Measurements from ENCODE around the gene PMIS2. TPM values are rescaled to one million over a fixed set of nuclear protein-coding genes. Genes with fewer than 3 reads are reported as not detected.

Gene PMIS2
- total RNA-seq, result not detected

DNA sequence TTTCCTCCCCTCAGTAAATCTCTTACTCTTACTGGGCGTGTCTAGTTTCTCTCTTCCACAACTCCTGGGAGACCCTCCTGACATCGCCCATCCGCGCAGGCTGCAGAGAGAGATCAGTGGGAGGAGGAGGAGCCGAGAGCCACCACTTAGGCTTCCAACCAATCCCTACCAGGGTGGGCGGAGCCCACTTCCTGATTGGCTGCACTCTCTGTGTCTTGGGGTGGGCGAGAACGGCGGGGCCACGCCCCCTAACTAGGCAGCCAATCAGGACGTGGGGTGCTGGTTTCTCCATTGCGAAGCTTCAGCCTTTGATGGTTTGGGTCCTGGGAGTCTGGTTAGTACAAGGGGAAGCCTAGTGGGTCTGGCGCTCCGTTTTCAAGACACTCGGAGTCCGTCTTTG is at the start of gene PMIS2:
PMIS2 (plus strand) TSS at position 326 of the 400 bp plus-strand sequence. CDS start 87 bp downstream, outside the sequence.
- ChIA-PET POLR2A (no interaction called here), CTCF (interaction anchor here (0.7 kb wide), 1 partner anchor 162 kb away, joined by 3 read pairs; no protein-coding TSS in a partner anchor)

DNA sequence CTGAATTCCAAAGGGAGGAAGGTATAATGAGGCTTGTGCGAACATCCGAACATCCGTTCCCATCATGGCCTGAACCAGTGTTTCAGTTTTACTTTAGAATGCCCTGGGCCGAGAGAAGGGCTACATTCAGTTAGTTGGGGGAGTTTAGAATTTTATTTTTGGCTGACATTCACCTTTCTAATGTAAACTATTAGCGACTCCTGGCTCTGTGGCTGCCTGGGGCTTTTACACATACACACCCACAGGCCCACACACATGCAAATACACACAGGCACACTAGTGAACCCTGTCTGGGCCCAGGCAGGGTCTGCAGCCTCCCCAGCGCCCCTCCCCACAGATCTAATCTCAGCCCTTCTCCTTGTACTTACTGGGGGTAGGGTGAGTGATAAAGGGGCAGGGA is 46.7 kb upstream of the PMIS2 start:
- ChIA-PET POLR2A (no interaction called here), CTCF (interaction anchor here (0.5 kb wide), 1 partner anchor 58 kb away, joined by 4 read pairs; no protein-coding TSS in a partner anchor)

DNA sequence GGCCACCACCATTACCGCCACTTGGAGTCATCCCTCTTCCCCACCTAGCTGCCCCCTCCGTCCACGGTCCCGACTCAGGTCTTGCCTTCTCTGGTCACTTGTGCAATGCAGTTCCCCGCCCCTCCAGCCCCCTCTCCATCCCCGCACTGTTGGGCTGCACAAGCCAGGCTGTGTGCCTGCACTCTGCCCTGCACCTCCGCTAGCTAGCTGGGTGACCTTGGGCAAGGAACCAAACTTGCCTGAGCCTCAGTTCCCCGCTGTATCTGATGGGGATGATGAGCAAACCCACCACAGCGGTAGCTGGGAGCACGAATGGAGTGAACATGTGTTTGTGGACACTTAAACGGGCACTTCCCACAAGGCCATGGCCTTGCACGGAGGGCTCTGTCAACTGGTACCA is 46.1 kb upstream of the PMIS2 start:
- CTCF ChIA-PET, result no interaction called here

DNA sequence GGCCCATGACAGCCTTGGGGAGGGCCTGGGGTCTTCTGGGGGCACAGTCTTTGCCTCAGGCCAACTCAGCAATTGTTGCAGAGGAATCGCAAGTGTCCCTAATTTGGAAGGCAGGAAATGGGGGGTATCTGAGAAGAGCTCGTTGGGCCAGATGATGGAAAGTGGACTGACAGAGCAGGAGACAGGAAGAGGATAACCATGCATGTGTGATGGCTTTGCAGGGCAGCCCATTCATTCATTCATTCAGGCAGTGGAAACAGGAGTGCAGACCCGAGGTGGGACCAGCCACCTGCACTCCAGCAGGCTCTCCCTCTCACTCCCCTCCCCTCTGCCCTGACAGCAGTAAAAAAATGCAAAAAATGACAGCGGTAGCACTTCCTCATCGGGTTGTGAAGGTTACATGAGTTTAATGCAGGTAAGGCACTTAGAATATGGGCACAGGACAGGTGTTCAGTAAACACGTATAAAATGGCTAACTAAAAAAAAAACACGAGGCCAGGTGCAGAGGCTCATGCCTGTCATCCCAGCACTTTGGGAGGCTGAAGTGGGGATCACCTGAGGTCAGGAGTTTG is 45.5 kb upstream of the PMIS2 start:
- ChIA-PET CTCF (interaction anchor here (1.0 kb wide), 1 partner anchor 30 kb away, joined by 3 read pairs; no protein-coding TSS in a partner anchor), POLR2A (no interaction called here)

More for the DNA sequence above, 46.1 kb upstream of the PMIS2 start:
- POLR2A ChIA-PET, result no interaction called here

DNA sequence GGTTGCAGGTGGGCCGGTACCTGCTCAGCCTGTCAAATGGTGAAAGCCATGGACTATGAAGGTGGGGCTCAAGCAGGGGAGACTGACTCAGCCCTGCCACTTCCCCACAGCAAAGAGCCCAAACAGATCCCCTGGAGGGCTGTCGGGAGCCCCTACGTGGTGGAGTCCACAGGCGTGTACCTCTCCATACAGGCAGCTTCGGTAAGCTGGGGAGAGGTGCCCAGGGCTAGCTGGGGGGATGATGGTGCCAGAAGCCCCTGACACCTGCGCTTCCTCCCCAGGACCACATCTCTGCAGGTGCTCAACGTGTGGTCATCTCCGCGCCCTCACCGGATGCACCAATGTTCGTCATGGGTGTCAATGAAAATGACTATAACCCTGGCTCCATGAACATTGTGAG is 43.8 kb upstream of the PMIS2 start:
- POLR2A ChIA-PET, result no interaction called here

DNA sequence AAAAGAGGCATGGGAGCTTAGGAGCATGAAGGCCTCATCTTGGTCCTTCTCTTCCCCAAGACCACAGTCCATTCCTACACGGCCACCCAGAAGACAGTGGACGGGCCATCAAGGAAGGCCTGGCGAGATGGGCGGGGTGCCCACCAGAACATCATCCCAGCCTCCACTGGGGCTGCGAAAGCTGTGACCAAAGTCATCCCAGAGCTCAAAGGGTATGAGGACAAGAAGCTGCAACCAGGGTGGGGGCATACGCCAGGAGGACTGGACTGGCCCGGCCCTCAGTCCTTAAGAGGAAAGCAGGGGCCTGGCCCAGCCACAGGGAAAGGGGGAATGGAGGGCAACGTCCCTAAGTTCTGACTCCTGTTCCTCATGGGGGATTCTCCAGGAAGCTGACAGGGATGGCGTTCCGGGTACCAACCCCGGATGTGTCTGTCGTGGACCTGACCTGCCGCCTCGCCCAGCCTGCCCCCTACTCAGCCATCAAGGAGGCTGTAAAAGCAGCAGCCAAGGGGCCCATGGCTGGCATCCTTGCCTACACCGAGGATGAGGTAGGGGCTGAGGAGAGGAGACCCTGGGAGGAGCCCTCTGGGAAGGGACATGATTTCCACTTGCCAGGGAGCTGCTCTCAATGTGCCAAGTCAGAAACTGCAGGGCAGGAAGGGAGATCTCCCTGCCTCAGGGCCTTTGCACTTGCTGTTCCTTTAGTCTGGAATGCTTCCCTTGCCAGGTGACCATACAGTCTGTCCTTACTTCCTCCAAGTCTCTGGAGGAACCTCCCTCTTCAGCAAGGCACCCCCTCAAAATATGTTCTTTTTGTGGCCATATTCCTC is 42.5 kb upstream of the PMIS2 start:
- POLR2A ChIA-PET, result interaction anchor here (1.1 to 1.7 kb wide), 2 partner anchors 9 to 69 kb away, joined by 5 to 7 read pairs; partner anchors contain the start of gene HAUS5
- CTCF ChIA-PET, result interaction anchor here (2.5 kb wide), 1 partner anchor 33 kb away, joined by 9 read pairs; no protein-coding TSS in a partner anchor

More for the DNA sequence above, 43.8 kb upstream of the PMIS2 start:
- CTCF ChIA-PET, result interaction anchor here (0.9 kb wide), 1 partner anchor 32 kb away, joined by 3 read pairs; no protein-coding TSS in a partner anchor

DNA sequence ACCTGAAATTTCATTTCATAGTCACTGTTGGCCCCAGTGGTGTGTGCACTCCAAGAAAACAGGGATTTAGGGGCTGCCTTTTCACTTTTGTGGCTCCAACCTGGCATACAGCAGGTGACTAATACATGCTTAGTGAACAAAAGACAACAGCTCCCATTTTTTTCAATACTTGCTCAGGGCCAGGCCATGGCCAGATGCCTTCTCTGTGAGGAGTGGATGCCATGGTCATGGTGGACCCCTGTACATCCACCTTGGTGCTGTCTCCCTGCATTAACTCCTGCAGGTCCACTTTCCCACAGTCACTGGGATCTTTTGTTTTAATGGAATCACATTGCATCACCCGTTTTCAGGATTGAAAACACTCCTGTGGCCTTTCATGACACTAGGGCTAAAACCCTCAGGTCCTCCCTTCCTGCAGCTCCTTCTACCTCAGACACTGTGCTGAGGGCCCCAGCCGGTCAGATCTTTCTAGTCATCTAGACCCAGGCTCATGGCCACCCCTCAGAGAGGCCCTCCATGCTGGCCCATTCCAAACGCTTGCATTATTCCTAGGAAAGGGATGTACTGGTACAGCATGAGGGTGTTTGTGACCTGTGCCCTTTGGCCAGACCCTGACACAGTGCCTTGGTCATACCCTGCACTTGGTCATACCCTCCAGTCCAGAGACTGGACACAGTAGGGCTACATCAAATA is 41.7 kb upstream of the PMIS2 start:
- POLR2A ChIA-PET, result interaction anchor here (0.6 to 1.7 kb wide), 5 partner anchors 10 to 570 kb away, joined by 3 to 7 read pairs (median 3); partner anchors contain the start of genes DMKN, HAUS5 and POLR2I
- CTCF ChIA-PET, result interaction anchor here (2.5 kb wide), 1 partner anchor 34 kb away, joined by 9 read pairs; no protein-coding TSS in a partner anchor

DNA sequence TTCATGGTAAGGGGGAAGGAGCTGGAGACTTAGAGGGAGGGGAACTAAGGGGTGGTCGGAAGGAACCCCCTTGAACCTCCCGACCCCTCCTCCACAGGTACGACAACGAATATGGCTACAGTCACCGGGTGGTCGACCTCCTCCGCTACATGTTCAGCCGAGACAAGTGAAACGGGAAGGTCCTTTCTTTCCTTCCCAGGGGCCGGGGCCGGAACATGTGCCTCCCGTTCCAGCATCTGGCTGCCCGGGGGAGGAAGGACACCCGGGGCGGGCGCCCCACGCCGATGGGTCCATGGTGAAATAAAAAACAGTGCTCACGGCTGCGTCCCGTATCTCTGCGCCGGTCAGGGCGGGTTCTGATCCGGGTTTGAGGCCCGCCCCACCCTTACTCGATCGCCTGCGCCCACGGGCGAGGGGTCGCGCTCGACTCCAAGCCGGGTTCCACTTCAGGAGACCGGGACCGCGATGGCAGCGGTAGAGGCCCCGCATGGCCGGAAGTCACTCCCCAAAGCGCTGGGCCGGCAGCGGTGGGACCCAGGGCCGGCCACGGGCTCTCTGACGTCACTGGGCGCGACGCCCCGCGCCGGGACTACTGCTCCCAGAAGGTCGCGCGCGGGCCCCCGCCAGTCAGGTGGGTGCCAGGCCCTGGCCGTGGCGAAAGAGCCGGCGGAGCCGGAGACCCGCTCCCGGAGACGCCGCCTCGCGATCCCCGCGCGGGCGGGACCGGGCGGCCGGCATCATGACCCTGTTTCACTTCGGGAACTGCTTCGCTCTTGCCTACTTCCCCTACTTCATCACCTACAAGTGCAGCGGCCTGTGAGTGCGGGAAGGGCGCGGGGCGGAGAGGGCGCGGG is 40.7 kb upstream of the PMIS2 start, which contains the start of gene TMEM147:
TMEM147 (plus strand) TSS at position 626 of the 854 bp plus-strand sequence; CDS start at position 740, 114 bp downstream.
- POLR2A ChIA-PET, result interaction anchor here (0.6 to 1.7 kb wide), 4 partner anchors 11 to 68 kb away, joined by 3 to 7 read pairs (median 4); partner anchors contain the start of genes DMKN and HAUS5
- CTCF ChIA-PET, result interaction anchor here (2.5 kb wide), 1 partner anchor 35 kb away, joined by 9 read pairs; no protein-coding TSS in a partner anchor

DNA sequence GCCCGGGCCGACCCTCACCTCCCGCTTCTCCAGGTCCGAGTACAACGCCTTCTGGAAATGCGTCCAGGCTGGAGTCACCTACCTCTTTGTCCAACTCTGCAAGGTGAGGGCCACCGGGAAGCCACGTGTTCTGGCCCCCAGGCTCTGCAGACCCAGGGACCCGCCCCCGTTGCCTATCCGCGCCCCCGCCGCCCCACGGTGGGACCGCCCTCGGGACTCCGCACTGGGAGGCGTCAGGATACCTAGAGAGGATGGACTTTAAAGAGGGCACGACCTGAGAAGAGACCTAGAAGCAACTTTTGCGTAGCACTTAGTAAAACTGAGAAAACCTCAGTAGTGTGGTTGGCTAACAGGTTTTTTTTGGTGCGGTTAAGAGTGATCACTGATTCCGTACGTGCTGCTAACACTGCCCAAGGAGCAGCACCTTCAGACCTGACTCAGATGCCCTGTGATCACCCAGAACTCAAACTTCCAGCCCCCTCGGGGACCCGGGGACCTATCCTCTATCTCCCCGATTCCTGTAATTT is 40.1 kb upstream of the PMIS2 start:
- POLR2A ChIA-PET, result no interaction called here
- CTCF ChIA-PET, result interaction anchor here (1.8 to 3.0 kb wide), 2 partner anchors 36 to 67 kb away, joined by 8 to 13 read pairs; partner anchors contain the start of gene HAUS5

DNA sequence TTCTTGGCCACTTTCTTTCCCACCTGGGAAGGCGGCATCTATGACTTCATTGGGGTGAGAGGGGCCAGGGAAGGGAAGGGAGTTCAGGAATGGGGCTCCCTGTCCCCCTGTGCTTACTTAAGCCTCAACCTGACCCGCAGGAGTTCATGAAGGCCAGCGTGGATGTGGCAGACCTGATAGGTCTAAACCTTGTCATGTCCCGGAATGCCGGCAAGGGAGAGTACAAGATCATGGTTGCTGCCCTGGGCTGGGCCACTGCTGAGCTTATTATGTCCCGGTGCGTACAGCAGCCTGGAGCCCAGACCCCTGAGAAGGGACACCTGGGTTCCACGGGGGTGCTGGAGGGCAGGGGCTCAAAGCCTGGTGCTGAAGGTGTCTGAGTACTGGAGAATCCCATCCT is 39.4 kb upstream of the PMIS2 start:
- POLR2A ChIA-PET, result interaction anchor here (0.6 to 1.0 kb wide), 2 partner anchors 33 to 865 kb away, joined by 3 read pairs; no protein-coding TSS in a partner anchor
- CTCF ChIA-PET, result interaction anchor here (1.8 to 3.2 kb wide), 3 partner anchors 36 to 66 kb away, joined by 8 to 13 read pairs (median 13); partner anchors contain the start of gene HAUS5

DNA sequence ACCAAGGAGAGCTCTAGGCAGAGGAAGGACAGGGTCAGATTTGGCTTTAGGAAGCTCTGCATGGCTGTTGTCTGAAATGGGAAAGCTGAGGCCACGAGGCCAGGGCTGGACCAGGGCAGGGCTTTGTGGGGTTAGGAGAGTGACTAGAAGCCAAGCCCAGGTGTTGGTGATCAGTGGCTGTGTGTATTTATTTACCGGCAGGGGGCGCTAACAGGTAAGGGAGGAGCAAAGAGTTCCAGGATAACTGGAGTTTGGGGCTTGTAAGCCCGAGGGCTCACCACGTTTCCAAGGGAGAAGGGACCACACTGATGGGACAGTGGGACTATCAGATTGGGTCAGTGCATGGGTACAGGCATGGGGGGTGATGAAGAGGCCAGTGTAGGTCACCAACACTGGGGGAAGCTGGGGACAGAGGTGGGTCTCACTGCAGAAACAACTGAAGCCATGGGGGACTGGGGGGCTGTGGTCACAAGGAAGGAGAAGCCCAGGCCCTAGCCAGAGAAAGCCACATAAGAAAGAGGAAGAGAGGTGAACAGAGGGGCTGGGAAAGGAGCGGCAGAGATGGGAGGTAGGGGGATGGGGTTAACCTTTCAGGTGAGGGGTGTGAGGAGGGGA is 36.7 kb upstream of the PMIS2 start:
- CTCF ChIA-PET, result interaction anchor here (0.6 to 3.2 kb wide), 13 partner anchors 8 to 1096 kb away, joined by 3 to 13 read pairs (median 4); partner anchors contain the start of genes DMKN, ETV2 and HAUS5
- POLR2A ChIA-PET, result interaction anchor here (1.1 kb wide), 1 partner anchor 99 kb away, joined by 3 read pairs; the partner anchor contains the start of gene COX6B1

DNA sequence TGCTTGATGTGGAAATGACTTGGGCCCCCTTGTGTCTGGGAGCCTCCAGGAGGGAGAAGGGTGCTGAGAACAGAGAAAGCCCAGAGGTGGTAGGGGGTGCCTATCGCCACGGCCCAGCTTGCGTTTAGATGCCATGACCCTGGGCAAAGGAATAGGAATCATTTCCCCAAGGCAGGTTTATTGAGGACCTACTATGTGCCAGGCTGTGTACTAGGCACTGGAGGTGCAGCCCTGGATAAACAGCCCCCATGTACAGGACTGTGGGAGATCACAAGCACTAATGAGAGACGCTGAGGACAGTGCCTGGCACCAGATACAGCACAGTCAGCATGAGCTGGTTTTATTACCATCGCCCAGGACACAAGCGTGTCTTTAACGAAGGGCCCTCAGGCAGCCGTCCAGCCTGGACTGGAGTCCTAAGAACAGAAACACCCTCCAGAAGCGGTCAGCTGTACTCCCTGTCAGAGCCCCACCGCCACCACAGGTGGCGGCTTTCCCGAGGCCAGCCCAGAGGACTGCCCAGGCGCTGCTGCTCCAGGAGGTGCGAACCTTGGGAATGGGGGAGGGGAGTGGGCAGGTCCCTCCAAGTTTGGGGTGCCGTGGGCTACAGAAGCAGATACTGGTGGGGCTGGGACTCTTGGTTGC is 36.0 kb upstream of the PMIS2 start:
- CTCF ChIA-PET, result interaction anchor here (0.6 to 3.2 kb wide), 9 partner anchors 7 to 1097 kb away, joined by 3 to 13 read pairs (median 4); partner anchors contain the start of gene DMKN
- POLR2A ChIA-PET, result interaction anchor here (1.1 kb wide), 1 partner anchor 98 kb away, joined by 3 read pairs; the partner anchor contains the start of gene COX6B1

DNA sequence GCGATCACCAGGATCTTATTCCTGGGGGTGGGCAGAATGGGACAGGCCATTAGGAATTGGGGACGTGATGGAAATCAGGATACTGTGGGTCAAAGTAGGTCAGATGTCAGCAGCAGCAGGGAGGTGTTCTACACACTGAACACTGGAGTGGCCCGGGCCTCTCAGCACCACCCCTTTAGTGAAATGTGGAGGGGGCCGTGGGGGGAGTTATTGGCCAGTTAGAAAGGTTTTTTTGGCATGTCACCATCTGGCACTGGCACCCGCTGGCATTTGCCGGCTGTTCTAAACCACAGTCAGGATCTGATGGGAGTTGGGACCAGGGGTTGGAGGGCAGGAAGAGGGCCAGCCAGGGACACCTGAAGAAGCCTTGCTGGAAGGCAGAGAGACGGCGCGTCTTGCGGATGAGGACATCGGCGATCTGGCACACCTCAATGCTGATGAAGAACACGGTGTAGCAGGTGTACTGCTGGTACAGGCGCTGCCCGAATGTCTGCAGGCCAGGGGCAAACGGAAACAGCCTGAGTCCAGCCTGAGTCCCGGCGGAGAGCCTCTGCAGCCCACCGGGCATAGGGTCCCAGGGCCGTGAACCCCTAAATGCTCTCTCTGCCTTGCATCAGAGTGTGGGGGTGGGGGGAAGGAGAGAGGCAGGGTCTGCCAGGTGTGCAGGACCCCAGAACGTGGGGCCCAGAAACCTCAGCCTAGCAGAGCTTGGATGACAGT is 34.7 kb upstream of the PMIS2 start:
- ChIA-PET POLR2A (no interaction called here), CTCF (interaction anchor here (1.7 kb wide), 1 partner anchor 41 kb away, joined by 4 read pairs; no protein-coding TSS in a partner anchor)

DNA sequence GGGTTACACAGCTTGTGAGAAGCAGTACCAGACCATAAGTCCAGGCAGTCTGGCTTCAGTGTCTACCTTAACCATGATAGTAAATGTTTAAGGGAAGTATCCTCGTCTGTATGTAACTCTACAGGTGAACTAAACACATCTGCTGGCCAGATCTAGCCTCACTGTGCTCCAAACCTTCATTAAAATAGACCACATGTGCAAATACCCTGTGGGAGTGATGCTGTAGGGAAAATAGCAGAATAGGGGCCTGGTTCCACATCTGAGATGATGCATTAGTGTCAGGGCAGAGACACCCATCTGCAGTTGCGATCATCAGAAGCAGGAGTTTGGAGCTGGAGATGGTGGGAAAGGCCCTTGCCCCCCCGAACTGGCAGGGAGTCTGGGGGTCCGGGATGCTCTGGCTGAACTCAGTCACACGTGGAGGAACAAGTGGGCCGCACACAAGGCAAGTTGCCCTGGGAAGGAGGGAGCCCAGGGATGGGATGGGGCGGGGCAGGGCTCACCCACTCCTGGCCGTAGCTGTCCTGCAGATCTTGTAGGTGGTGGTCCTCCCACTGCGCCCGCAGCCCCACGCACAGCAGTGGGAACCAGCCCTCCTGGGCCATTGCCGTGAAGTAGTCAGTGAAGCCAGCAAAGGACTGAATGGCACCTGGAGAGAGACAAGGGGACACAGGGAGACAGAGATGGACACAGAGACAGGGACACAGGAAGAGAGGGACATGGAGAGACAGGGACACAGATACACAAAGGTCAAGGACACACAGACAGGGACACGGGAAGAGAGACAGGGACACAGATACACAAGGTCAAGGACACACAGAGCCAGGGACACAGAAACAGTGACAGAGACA is 33.2 kb upstream of the PMIS2 start:
- CTCF ChIA-PET, result interaction anchor here (1.7 kb wide), 1 partner anchor 39 kb away, joined by 4 read pairs; no protein-coding TSS in a partner anchor
- POLR2A ChIA-PET, result no interaction called here

DNA sequence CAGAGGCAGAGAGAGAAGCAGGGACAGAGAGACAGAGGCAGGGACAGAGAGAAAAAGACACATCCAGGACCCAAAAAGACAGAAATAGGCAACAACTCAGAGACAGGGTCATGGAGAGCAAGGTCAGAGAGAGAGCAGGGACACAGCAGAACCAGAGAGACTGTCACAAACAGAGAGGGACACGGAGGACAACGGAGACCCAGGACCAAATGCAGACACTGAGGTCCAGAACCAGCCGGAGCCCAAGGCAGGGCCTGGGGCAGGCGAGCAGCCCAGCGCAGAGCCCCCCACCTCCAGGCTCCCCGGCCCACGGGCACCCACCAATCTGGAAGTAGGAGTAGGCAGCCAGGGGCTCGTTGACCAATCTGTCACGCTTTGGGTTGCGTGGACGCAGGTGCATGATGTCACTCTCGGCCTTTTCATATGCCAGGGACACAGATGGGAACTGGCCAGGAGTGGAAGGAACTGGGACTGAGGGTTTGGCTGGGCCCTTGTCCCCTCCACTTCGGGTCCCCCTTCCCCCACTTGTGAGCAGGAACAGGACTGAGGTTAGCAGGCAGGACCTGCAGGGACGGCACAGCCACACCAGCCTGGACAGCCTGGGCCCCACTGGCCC is 32.5 kb upstream of the PMIS2 start:
- CTCF ChIA-PET, result no interaction called here
- POLR2A ChIA-PET, result no interaction called here
